IMR-90 (cell line): ENCODE data around the gene TES.

Experiments used
- MAZ ChIP-seq: IDR thresholded peaks from 2 replicates; pipeline ENCODE4 v1.6.1; 2012; ENCODE audit warnings: low read depth, mild to moderate bottlenecking, low read length, improper control_type of control experiment, moderate library complexity, borderline replicate concordance
- NFE2L2 ChIP-seq: fragments of 150-350 bp; IDR thresholded peaks from 2 replicates; pipeline ENCODE4 v1.6.1; 2016; ENCODE audit warnings: low read depth, mild to moderate bottlenecking, low read length
- POLR2A ChIP-seq: IDR thresholded peaks from 2 replicates; pipeline ENCODE4 v1.6.1; 2012; ENCODE audit warnings: mild to moderate bottlenecking, low read depth, low read length
- RAD21 ChIP-seq: IDR thresholded peaks from 2 replicates; pipeline ENCODE4 v1.6.1; 2012; ENCODE audit warnings: low read length, improper control_type of control experiment
- TF ChIP-seq, protein P1 (sequence below): conservative IDR thresholded peaks from 2 replicates; pipeline ENCODE4 v1.5.1; 2012; ENCODE audit warnings: mild to moderate bottlenecking, low read depth, low read length, improper control_type of control experiment
- TF ChIP-seq, protein P2 (sequence below): fragments of 150-350 bp; IDR thresholded peaks from 2 replicates; pipeline ENCODE4 v1.6.1; 2016; ENCODE audit warnings: low read depth, mild to moderate bottlenecking, low read length, moderate library complexity, borderline replicate concordance
- TF ChIP-seq, protein P3 (sequence below): fragments of 150-350 bp; IDR thresholded peaks from 2 replicates; pipeline ENCODE4 v1.6.1; 2017; ENCODE audit warnings: mild to moderate bottlenecking, antibody characterized with exemption, low read length, low read depth

DNA sequence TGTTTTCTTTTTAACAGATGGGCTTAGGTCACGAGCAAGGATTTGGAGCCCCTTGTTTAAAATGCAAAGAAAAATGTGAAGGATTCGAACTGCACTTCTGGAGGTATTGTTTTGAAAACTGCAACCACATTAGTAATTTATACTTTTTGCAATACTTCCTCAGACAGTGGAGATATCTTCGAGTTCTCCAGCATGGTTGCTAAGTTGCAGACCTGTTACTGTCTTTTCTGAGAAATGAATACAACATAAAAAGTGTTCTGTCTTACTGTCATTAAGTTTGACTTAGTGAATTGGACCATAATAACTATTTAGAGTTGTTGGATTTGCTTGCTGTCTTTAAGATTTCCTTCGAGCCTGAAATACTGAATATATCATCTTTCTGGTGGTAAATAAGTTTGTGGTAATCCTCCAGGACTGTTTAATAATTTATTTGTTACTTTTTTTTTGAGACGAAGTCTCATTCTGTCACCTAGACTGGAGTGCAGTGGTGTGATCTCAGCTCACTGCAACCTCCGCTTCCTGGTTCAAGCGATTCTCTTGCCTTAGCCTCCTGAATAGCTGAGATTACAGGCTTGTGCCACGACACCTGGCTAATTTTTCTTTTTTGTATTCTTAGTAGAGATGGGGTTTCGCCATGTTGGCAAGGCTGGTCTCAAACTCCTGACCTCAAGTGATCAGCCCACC lies 24.3 kb downstream of the TES start:
- TF ChIP-seq, protein P1, sequence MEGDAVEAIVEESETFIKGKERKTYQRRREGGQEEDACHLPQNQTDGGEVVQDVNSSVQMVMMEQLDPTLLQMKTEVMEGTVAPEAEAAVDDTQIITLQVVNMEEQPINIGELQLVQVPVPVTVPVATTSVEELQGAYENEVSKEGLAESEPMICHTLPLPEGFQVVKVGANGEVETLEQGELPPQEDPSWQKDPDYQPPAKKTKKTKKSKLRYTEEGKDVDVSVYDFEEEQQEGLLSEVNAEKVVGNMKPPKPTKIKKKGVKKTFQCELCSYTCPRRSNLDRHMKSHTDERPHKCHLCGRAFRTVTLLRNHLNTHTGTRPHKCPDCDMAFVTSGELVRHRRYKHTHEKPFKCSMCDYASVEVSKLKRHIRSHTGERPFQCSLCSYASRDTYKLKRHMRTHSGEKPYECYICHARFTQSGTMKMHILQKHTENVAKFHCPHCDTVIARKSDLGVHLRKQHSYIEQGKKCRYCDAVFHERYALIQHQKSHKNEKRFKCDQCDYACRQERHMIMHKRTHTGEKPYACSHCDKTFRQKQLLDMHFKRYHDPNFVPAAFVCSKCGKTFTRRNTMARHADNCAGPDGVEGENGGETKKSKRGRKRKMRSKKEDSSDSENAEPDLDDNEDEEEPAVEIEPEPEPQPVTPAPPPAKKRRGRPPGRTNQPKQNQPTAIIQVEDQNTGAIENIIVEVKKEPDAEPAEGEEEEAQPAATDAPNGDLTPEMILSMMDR, result no peak
- TF ChIP-seq POLR2A (no peak), NFE2L2 (no peak), RAD21 (no peak), MAZ (no peak)
- TF ChIP-seq, protein P2, sequence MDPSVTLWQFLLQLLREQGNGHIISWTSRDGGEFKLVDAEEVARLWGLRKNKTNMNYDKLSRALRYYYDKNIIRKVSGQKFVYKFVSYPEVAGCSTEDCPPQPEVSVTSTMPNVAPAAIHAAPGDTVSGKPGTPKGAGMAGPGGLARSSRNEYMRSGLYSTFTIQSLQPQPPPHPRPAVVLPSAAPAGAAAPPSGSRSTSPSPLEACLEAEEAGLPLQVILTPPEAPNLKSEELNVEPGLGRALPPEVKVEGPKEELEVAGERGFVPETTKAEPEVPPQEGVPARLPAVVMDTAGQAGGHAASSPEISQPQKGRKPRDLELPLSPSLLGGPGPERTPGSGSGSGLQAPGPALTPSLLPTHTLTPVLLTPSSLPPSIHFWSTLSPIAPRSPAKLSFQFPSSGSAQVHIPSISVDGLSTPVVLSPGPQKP, result no peak
- TF ChIP-seq, protein P3, sequence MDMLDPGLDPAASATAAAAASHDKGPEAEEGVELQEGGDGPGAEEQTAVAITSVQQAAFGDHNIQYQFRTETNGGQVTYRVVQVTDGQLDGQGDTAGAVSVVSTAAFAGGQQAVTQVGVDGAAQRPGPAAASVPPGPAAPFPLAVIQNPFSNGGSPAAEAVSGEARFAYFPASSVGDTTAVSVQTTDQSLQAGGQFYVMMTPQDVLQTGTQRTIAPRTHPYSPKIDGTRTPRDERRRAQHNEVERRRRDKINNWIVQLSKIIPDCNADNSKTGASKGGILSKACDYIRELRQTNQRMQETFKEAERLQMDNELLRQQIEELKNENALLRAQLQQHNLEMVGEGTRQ, result no peak
